Pons (tissue), 1 donor: Measurements from ENCODE around the gene SAPCD2.
A peak's percentile ranks its signal among the peaks of the same experiment; 100 is the strongest.

Experiments
- DNase-seq: peaks from one replicate; pipeline ENCODE4 v3.0.0-alpha.2; 2016; ENCODE audit warnings: low spot score

SAPCD2 gene

GRCh38 chr9:137031904-137032640 lies 38.3 kb downstream of the SAPCD2 start, which contains the start of gene FUT7:
Gene FUT7 (minus strand): TSS chr9:137032088. CDS start chr9:137031991, 97 bp downstream.
- DNase-seq = no peak

DNA sequence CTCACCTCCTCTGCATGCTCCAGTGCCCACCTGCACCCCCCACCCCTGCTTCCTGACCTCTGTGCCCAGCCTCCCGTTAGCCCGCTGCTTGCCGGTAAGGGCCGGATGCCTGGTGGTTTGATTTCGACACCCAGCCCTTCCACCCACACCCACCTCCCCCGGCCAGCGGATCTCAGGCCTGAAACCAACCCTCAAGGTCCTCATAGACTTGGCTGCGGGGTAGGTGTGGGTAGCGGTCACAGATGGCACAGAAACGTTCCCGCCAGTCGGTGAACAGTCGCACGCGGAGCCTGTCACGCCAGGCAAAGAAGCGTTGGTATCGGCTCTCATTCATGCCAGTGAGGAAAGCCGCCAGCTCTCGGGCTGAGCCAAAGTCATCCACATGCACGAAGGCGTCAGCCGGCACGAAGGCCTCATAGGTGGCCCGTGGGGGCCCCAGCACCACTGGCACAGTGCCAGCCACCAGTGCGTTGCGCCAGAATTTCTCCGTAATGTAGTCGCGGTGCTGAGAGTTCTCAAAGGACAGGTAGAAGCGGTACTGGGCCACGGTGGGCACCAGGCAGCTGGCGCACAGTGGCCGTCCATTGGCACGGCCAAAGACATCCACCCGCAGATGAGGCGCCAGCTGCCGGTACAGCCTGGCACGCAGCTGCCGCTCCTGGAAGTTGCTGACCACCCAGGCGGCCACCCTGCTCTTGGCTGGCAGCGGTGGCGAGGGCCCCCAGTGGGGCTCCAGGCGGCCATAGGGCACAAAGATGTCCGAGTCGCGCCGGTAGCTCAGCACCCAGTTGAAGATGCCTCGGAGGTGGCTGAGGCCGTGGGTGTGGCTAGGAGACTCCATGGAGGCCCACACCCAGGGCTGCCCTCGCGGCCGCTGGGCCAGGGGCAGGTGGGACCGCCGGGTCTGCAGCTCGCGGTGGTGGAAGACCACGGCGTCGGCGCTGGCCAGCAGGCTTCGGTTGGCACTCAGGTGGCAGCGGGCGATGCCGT lies 39.5 kb downstream of the SAPCD2 start:
- DNase-seq = no peak

GRCh38 chr9:137030006-137030405 lies 40.4 kb downstream of the SAPCD2 start:
- no peak for DNase-seq

GRCh38 chr9:137029058-137029936 lies 41.1 kb downstream of the SAPCD2 start:
- peak; percentile 80 for DNase-seq

DNA sequence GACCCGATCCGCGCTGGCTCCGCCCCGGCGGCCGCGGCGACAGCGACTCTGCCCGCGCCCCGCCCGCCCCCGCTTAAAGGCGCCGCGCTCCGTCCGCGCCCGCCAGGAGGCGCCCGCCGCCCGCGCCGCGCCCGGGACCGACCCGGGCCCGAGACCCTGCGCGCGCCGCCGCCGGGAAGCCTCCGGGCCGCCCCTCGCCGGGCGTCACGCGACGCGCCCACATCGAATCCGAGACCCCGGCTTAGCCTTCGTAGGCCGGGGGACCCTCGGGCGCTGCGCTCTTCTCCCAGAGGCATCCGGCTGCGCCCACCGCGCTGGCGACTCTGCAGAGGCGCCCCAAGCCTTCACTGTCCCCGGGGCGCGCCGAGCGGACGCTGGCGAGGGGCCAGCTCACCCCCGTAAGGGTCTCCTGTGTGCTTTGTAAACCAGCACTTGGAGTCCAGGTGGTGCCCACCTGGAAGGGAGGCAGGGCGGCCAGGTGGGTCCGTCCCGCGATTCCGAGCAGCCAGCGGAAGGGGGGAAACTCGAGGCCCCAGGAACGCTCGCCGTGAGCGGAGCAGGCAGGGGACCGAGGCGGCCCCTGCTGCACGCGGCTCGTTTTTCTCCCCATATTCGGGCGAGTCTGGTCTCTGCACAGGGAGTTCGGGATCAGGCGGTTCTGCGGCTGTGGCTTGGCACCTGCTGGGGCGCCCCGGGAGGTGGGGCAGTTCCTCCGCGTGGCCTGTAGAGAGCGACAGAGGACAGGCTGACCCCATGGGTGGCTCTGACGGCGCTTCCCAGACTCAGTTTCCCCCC lies 41.9 kb downstream of the SAPCD2 start:
- peak; percentile 56 for DNase-seq

GRCh38 chr9:137027369-137028262 lies 42.7 kb downstream of the SAPCD2 start, which contains the start of gene ABCA2:
Gene ABCA2 (minus strand): TSS chr9:137028237. CDS start chr9:137028140, 97 bp downstream.
- DNase-seq = no peak

DNA sequence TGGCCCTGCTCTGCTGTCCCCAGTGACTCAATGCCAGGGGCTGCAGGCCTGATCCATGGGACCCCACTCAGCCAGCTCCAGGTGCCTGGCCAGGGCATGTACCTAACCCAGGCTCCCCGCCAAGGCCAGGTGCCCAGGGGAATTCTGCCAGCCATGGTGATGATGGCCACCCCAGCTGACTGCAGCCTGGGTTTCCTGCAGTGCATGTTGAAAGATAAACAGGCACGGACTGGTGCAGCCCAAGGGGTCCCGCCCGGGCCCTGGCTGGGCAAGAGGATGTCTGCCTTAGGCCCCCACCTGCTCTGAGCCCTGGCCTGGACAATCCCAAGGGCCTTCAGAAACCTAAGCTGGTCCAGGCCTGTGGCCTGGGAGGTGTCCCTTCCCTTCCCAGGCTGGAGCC lies 43.5 kb downstream of the SAPCD2 start:
- DNase-seq = no peak

- DNase-seq = no peak
Measured at GRCh38 chr9:137026384-137026783, 44.0 kb downstream of the SAPCD2 start.

GRCh38 chr9:137025517-137025966 lies 44.8 kb downstream of the SAPCD2 start:
- DNase-seq = peak; percentile 98

GRCh38 chr9:137023583-137023991 lies 46.8 kb downstream of the SAPCD2 start:
- DNase-seq = peak; percentile 69

- peak; percentile 22 for DNase-seq
Measured at GRCh38 chr9:137023157-137023556, 47.2 kb downstream of the SAPCD2 start.

DNA sequence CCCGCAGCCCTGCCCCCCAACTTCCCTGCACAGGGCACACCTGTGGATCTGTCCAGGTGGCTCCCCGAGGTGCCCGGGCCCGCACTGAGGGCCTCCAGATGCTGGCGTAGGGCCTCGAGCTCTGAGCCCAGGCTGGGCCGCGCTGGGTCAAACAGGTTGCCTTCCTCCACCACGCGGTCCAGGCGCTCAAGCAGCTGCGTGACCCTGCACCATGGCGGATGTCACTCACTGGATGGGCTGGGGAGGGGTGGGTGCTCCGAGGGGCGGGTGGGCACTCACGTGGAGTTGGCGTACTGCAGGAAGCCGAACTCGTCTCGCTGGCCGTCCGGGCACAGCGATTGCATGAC lies 47.7 kb downstream of the SAPCD2 start:
- no peak for DNase-seq

- peak; percentile 95 for DNase-seq
Measured at GRCh38 chr9:137021979-137022661, 48.2 kb downstream of the SAPCD2 start.

GRCh38 chr9:137021568-137021978 lies 48.8 kb downstream of the SAPCD2 start:
- DNase-seq = no peak

- no peak for DNase-seq
Measured at GRCh38 chr9:137020771-137021567, 49.4 kb downstream of the SAPCD2 start.

- DNase-seq = no peak
Measured at GRCh38 chr9:137019891-137020683, 50.3 kb downstream of the SAPCD2 start.

DNA sequence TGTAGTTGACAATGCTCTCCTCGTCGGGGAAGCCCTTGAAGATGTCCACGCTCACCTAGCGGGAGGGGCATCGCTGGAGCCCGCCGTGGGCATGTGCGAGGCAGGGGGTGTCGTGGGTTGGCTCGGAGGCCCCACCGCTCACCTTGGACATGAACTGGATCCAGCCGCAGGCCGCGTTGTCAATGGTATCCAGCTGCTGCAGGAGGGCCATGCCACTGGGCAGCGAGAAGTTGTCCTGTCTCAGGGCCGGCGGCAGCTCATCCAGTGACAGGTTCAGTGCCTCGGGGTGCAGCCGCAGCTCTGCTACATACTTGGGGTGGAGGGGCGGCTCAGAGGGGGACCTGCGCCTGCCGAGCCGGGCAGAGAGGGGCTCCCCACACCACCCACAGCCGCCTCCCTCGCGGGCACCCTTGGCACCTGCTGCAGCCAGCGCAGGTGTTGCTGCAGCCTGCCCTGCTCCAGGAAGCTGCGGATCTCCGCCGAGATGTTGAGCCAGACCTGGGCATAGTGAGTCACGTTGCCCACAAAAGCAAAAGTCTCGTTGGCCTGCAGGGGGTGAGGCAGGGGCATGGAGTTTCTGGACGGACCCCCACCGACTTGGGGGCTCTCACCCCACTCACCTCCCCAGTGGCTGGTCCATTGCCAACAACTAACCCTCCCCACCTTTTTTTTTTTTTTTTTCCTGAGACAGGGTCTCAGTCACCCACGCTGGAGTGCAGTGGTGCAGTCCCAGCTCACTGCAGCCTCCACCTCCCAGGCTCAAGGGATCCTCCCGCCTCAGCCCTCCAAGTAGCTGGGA lies 51.4 kb downstream of the SAPCD2 start:
- no peak for DNase-seq
